ENCODE results near the gene HAUS5. TPM values are rescaled to one million over a fixed set of nuclear protein-coding genes. Genes with fewer than 3 reads are reported as not detected.

Gene HAUS5
- total RNA-seq, 1 experiment from 2014 or later, result 35.3 TPM

DNA sequence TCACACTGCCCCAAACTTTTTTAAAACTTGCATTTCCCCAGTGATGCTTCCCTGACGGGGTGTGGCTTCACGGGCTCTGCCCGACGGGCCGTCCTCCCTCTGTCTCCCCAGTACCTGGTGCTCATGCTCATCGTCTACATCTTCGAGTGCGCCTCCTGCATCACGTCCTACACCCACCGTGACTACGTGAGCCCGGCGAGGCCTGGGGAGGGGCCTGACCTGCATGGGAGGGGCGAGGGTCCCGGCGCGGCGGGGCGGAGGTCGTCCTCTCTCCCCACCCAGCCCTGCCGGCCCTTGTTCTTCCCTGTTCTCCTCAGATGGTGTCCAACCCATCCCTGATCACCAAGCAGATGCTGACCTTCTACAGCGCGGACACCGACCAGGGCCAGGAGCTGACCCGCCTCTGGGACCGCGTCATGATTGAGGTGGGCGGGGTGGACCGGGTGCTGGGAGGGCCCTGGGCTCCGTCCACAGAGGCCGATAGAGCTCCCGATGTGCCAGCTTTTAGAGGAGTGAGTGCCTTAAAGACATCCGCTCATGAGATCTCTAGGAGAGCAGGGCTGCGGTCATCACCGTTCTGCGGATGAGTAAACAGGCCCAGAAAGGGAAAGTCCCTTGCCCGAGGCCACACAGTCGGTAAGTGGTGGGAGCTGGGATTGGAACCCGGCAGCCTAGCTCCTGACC is 60.7 kb downstream of the HAUS5 start:
- Mint-ChIP-seq H3K4me1 (ENCODE audit: low read depth, unreplicated experiment) (peaks cover 19% of the 10 kb centered on the region), H3K4me3 (ENCODE audit: low read depth, unreplicated experiment) (peak overlapping the region; percentile 77), H3K27me3 (ENCODE audit: unreplicated experiment) (peaks cover 69% of the 10 kb centered on the region), H3K27ac (ENCODE audit: unreplicated experiment) (no peak overlapping the region), H3K9me3 (ENCODE audit: low read depth, unreplicated experiment) (no peaks in the 10 kb centered on the region), H3K36me3 (ENCODE audit: insufficient read depth, unreplicated experiment) (no peaks in the 10 kb centered on the region)
- CTCF ChIA-PET, result interaction anchor here (0.8 to 1.1 kb wide), 2 partner anchors 29 to 163 kb away, joined by 3 to 4 read pairs; no protein-coding TSS in a partner anchor
- no peak for TF ChIP-seq CTCF (IDR thresholded peaks at IDR 0.05; ENCODE audit: unreplicated experiment)
- intact Hi-C loops (cut with micrococcal nuclease; ENCODE audit: unreplicated experiment), result no loop called here
- peak; percentile 74 for DNase-seq
- no TSS peak for BruUV-seq (replicated peaks)

Other genes starting within 250 kb of the HAUS5 start
- gene GPR42, start 241.7 kb upstream of the HAUS5 start, total RNA-seq (2022), result not detected in 2 replicates
- gene FFAR2, start 164.5 kb upstream of the HAUS5 start, total RNA-seq (2022), result not detected in 2 replicates
- not detected in 2 replicates for gene KRTDAP, start 122.3 kb upstream of the HAUS5 start, total RNA-seq (2022)
- 218 and 224 TPM in 2 replicates for gene DMKN, start 99.1 kb upstream of the HAUS5 start, total RNA-seq (2022)
- not detected in 2 replicates for gene SBSN, start 84.4 kb upstream of the HAUS5 start, total RNA-seq (2022)
- not detected in 2 replicates for gene GAPDHS, start 79.3 kb upstream of the HAUS5 start, total RNA-seq (2022)
- gene TMEM147, start 67.1 kb upstream of the HAUS5 start, total RNA-seq (2022), result 114 and 118 TPM in 2 replicates
- gene ATP4A, start 49.1 kb upstream of the HAUS5 start, total RNA-seq (2022), result not detected in 2 replicates
- gene PMIS2, start 26.6 kb upstream of the HAUS5 start, total RNA-seq (2022), result not detected in 2 replicates
- 148 and 162 TPM in 2 replicates for gene RBM42, start 16.3 kb downstream of the HAUS5 start, total RNA-seq (2022)
- gene ETV2, start 29.0 kb downstream of the HAUS5 start, total RNA-seq (2022), result 1.3 TPM in 1 of 2 replicates, not detected in the other
- 488 and 497 TPM in 2 replicates for gene COX6B1, start 35.6 kb downstream of the HAUS5 start, total RNA-seq (2022)
- not detected in 2 replicates for gene UPK1A, start 53.8 kb downstream of the HAUS5 start, total RNA-seq (2022)
- not detected in 2 replicates for gene ZBTB32, start 91.8 kb downstream of the HAUS5 start, total RNA-seq (2022)
- gene KMT2B, start 105.3 kb downstream of the HAUS5 start, total RNA-seq (2022), result 65.2 and 65.3 TPM in 2 replicates
- 9.2 and 9.9 TPM in 2 replicates for gene IGFLR1, start 129.7 kb downstream of the HAUS5 start, total RNA-seq (2022)
- 15.1 and 16.2 TPM in 2 replicates for gene U2AF1L4, start 132.7 kb downstream of the HAUS5 start, total RNA-seq (2022)
- 114 and 126 TPM in 2 replicates for gene PSENEN, start 132.9 kb downstream of the HAUS5 start, total RNA-seq (2022)
- gene LIN37, start 135.8 kb downstream of the HAUS5 start, total RNA-seq (2022), result 12.4 and 15.9 TPM in 2 replicates
- gene HSPB6, start 144.3 kb downstream of the HAUS5 start, total RNA-seq (2022), result 0.71 and 0.93 TPM in 2 replicates
- 70.3 and 70.7 TPM in 2 replicates for gene PROSER3, start 145.4 kb downstream of the HAUS5 start, total RNA-seq (2022)
- 16.8 and 27.0 TPM in 2 replicates for gene ARHGAP33, start 162.8 kb downstream of the HAUS5 start, total RNA-seq (2022)
- gene PRODH2, start 200.1 kb downstream of the HAUS5 start, total RNA-seq (2022), result not detected in 2 replicates
- not detected in 2 replicates for gene NPHS1, start 239.8 kb downstream of the HAUS5 start, total RNA-seq (2022)
- 0.17 and 0.26 TPM in 2 replicates for gene KIRREL2, start 244.2 kb downstream of the HAUS5 start, total RNA-seq (2022)

Data from Calu3 (cell line).